HL-60/S4 treated with retinoic acid at 250 ng/mL for 4 days and 3 days (cell line): ENCODE results near the gene DDX31.
"Not testable (repeated sequence)": the region's sequence is repeated elsewhere in the genome, so short reads cannot be mapped to it uniquely, and the experiment has no call there.

ENCODE experiments used
- in situ Hi-C: fragments of 300-500 bp; cut with MboI; formaldehyde crosslinking; loops from 2 replicates; pipeline ENCODE4 v1.7.0; 2022; ENCODE audit warnings: low sequenced_read_pairs

Gene DDX31

GRCh38 chr9:132669698-132670456 lies at the start of gene DDX31:
TSS of gene DDX31 (minus strand) at chr9:132669983. CDS start at chr9:132669934, 49 bp downstream.
- in situ Hi-C loops = no loop called here

DNA sequence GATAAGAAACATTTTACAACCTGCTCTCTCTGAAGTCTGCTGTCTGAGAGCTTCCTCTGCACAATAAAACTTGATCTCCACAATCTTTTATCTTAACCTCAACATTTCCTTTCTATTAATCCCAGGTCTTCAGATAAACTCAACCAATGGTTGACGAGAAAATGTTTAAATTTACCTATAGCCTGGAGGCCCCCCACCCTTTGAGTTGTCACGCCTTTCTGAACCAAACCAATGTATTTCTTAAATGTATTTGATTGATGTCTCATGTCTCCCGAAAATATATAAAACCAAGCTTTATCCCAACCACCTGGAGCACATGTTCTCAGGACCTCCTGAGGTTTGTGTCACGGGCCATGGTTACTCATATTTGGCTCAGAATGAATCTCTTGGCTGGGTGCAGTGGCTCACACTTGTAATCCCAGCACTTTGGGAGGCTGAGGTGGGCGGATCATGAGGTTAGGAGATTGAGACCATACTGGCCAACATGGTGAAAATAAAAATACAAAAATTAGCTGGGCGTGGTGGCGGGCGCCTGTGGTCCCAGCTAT lies 48.7 kb upstream of the DDX31 start:
- in situ Hi-C loops = not testable (repeated sequence)

GRCh38 chr9:132717326-132717945 lies 47.7 kb upstream of the DDX31 start:
- in situ Hi-C loops = no loop called here

GRCh38 chr9:132716007-132716406 lies 46.2 kb upstream of the DDX31 start:
- in situ Hi-C loops = no loop called here

DNA sequence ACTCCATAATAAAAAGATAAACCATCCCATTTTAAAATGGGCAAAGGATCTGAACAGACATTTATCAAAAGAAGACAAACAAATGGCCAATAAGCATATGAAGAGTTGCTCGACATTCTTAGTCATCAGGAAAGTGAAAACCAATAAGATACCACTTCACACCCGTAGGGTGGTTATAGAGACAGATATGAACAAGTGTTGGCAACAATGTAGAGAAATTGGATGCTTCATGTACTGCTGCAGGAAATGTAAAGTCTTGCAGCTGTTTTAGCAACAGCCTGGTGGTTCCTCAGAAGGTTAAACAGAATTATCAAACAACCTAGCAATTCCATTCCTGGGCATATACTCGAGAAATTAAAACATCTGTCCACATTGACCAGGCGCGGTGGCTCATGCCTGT lies 43.0 kb upstream of the DDX31 start:
- in situ Hi-C loops = no loop called here

DNA sequence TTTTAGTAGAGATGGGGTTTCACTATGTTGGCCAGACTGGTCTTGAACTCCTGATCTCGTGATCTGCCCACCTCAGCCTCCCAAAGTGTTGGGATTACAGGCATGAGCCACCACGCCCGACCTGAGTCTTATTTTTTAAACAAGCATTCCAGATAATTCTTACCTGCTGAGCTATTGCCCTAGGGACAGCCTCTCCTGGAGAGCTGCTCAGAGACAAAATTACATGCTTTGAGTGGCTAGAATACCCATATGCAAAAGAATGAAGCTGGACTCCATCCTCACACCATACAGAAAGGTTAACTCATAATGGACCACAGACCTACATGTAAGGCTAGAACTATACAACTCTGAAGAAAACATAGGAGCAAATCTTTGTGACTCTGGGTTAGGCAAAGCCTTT lies 42.1 kb upstream of the DDX31 start:
- in situ Hi-C loops = no loop called here

DNA sequence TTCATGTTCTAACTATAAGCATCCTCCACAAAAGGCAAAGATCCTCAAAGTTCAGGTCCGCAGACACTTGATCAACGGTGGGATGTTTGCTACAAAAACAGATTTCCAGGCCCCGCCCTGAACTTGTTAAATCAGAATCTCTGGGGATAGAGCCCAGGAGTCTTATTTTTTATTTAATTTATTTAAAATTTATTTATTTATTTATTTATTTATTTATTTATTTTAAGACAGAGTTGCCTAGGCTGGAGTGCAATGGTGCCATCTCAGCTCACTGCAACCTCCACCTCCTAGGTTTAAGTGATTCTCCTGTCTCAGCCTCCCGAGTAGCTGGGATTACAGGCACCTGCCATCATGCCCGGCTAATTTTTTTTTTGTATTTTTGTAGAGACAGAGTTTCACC lies 41.4 kb upstream of the DDX31 start:
- in situ Hi-C loops = not testable (repeated sequence)

DNA sequence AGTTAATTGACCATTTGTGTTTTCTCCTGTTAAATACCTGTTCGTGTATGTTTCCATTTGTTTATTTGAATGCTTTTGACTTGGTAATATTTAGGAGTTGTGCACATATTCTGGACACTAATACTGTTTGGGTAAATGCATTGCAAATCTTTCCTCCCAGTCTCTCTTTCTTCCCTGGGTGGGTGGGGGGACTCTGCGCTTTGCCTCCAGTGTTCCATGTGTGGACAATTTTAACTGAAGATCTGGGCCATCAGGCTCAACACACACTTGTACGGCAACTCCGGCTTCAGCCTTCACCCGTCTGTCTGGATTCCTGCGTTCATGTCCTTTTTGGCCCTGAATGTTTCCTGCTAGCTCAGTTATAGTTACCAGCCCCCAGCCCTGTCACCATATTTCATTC lies 40.5 kb upstream of the DDX31 start:
- in situ Hi-C loops = no loop called here

DNA sequence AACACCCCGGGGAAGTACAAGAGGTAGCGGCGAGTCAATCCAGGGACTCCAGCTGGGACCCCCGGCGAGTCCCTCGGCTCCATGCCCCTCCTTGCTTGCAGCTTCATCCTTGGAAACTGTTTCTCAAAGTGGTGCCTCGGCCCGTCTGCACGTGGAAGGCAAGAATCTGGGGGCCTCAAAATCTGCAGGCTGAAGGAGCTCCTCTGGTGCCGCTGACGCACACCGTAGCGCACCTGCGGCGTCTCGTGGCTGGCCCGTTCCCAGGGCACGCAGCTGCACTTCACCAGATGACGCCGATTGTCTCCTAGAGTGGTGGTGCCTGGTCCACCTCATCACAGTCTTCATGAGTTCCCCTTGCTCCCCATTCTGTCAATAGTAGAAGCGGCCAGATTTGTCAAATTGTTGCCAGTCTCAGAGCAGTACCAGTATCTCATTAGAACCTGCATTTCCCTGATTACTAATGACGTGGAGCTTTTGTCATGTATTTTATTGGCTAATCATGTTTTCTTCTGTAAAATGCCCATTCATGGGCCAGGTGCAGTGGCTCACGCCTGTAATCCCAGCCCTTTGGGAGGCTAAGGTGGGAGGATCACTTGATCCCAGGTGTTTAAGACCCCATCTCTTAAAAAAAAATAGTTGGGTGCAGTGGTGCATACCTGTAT lies 39.1 kb upstream of the DDX31 start:
- in situ Hi-C loops = no loop called here

DNA sequence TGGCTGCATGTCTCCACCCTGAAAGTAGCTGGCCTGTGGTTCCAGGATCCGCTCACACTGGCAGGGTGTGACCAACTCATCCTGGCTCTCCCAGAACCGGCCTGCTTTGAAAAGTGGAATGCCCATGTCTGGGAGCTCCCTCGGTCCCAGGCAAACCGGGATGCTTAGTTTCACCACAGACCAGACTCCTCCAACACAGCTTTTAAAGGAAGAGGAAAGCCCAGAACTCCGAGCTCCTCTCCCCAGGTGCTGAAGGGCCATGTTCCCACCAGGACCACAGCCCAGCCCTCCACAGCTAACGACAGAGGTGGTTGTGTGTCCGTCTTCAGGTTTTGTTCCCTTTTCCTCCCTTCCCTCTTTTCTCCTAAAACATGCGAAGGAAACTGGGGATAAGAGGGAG lies 38.5 kb upstream of the DDX31 start:
- in situ Hi-C loops = no loop called here

- in situ Hi-C loops = no loop called here
Observed at GRCh38 chr9:132703336-132703735, 33.6 kb upstream of the DDX31 start.

DNA sequence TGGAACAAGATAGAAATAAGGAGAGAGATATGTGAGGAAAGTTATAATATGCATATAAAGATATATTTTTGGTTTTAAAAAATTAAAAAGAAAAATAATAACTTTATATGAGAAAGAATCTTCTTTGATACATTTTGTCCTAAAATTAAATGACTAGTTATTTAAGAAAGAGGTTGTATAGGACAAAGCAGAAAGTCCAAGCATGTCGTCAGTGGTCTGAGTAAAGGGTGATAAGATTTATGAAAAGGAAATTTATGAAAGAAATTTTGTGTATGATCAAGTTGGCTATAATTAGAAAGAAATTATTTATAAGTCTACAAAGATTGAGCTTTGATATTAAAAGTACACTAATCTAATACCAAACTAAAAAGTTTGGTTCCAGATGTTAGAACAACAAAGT lies 32.5 kb upstream of the DDX31 start:
- in situ Hi-C loops = no loop called here

GRCh38 chr9:132699956-132700355 lies 30.2 kb upstream of the DDX31 start:
- in situ Hi-C loops = no loop called here

DNA sequence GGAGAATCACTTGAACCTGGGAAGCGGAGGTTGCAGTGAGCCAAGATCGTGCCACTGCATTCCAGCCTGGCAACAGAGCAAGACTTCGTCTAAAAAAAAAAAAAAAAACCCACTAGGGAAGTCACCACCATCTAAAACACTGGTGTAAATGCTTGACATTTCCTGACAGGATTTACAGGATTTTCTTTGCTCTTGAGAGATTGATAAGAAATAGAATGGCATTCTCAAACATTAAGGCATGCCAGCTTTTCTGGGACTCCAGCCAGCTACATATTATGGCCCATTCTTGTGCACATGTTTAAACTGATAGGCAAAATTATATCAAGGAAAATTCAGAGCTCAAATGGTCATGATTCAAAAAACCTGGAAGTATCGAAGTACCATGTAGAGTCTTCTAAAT lies 29.2 kb upstream of the DDX31 start:
- in situ Hi-C loops = no loop called here

DNA sequence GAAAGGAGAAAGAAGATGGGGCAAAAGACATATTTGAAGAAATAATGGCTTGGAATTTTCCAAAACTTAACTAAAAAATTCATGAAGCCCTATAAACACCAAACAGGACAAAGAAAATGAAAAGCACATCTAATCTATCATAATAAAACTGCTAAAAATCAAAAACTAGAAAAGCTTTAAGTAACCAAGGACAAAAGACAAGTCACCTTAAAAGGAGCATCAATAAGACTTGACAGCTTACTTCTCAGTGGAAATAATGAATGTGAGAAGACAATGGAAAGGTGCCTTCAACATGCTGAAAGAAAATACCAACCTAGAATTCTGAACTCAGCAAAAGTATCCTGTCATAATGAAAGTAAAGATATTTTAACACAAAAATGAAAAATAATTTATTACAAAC lies 27.4 kb upstream of the DDX31 start:
- in situ Hi-C loops = no loop called here

DNA sequence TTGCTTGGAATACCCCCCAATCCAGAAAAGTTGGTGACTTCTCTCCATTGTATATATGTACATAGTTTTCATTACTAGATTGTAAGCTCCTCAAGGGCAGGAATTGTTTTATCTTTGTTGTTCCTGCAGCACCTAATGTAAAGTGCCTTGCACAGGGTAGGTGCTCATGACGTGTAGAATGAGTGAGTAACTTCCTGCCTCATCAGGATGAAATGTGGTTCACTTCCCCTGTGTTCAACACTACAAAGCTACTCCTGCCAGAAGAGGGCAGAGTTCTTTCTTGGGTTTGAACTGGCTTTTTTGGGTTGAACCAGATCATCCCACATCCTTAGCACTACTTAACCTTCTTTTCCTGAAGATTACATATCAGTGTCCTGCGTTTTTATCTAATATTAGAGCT lies 24.4 kb upstream of the DDX31 start:
- in situ Hi-C loops = no loop called here

- in situ Hi-C loops = no loop called here
Observed at GRCh38 chr9:132690696-132691095, 20.9 kb upstream of the DDX31 start.

GRCh38 chr9:132683873-132684272 lies 14.1 kb upstream of the DDX31 start:
- in situ Hi-C loops = no loop called here

DNA sequence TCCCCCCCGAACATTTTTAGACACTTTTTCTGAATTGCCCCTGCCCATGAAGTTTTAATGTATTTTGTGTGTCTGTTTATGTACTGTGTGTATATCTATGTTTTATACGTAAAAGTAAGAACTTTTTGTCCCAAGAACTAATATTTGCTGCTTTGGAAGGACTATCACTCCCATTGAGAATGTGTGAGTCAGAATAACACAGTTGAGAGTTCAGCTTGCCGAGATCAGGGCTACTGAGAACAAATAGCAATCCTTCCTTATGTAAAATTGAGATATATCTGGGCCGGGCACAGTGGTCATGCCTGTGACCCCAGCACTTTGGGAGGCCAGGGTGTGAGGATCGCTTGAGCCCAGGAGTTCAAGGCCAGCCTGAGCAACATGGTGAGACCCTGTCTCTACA lies 11.8 kb upstream of the DDX31 start:
- in situ Hi-C loops = no loop called here

DNA sequence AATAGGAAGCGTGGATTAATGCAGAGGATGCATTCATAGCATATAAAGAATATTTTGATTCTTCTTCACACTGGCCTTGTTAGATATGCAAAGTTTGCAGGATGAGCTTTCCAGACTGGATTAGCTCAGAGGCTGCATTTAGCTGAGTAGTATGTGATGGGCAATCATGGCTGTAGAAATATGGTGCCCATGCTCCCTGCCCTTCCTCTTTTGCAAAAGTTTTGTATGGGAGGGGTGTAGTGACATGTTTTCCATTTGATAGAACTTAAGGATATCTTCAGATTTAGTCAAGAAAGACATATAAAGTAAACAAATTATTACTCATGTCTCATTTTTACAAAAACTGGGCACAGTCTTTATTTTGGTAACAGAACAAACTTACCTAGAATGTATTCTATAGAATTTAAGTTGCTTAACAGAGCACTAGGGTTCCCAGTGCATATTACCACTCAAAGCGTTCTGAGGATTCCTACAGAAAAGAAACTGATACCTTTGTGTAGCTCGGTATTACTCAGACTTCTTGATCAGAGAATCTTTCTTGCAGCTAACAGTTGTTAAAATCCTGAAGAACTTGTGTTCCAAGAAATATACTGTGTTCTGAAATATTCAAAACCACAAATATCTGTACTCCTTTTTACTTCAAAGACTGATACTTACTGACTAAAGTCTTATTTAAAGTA lies 10.3 kb upstream of the DDX31 start:
- in situ Hi-C loops = no loop called here

GRCh38 chr9:132677976-132678375 lies 8.2 kb upstream of the DDX31 start:
- in situ Hi-C loops = no loop called here
